ENCODE results near the gene FGF22.

DNA sequence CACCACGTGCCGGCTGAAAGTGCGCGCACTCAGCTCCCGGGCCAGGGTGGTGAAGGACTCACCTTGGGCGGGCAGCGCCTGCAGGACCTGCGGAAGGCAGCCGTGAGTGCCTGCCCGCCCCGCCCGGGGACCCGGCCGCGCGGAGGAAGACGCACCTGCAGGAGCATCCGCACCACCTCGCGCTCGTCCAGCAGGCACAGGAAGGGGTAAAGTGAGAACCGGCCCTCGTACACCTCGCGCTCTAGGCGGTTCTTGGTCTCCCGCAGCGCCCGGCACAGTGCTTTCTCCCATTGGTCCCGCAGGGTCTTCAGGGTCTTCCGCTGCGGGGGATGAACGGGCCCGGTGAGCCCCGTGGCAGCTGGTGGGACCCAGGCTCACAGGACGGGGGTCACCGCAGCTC lies 17.0 kb upstream of the FGF22 start:
- no peak for TF ChIP-seq POLR2AphosphoS5 (IDR thresholded peaks at IDR 0.05; ENCODE audit: low read length)
- TF ChIP-seq TAF1 (IDR thresholded peaks at IDR 0.05; ENCODE audit: borderline replicate concordance, low read depth, low read length) = no peak
- TF ChIP-seq, protein P1, sequence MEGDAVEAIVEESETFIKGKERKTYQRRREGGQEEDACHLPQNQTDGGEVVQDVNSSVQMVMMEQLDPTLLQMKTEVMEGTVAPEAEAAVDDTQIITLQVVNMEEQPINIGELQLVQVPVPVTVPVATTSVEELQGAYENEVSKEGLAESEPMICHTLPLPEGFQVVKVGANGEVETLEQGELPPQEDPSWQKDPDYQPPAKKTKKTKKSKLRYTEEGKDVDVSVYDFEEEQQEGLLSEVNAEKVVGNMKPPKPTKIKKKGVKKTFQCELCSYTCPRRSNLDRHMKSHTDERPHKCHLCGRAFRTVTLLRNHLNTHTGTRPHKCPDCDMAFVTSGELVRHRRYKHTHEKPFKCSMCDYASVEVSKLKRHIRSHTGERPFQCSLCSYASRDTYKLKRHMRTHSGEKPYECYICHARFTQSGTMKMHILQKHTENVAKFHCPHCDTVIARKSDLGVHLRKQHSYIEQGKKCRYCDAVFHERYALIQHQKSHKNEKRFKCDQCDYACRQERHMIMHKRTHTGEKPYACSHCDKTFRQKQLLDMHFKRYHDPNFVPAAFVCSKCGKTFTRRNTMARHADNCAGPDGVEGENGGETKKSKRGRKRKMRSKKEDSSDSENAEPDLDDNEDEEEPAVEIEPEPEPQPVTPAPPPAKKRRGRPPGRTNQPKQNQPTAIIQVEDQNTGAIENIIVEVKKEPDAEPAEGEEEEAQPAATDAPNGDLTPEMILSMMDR (IDR thresholded peaks at IDR 0.05 in 2 of 3, conservative IDR thresholded peaks at IDR 0.05 in 1 of 3; ENCODE audit: control insufficient read depth in 2 of 3, extremely low read depth in 1 of 3, insufficient read depth in 1 of 3, low read depth in 3 of 3, low read length in 3 of 3) = no peak
- no peak for TF ChIP-seq PAX5 (IDR thresholded peaks at IDR 0.05; ENCODE audit: borderline replicate concordance, low read depth, low read length)
- TF ChIP-seq ZNF24 (IDR thresholded peaks at IDR 0.05) = no peak
- no peak for TF ChIP-seq RAD51 (IDR thresholded peaks at IDR 0.05)
- TF ChIP-seq, protein P2, sequence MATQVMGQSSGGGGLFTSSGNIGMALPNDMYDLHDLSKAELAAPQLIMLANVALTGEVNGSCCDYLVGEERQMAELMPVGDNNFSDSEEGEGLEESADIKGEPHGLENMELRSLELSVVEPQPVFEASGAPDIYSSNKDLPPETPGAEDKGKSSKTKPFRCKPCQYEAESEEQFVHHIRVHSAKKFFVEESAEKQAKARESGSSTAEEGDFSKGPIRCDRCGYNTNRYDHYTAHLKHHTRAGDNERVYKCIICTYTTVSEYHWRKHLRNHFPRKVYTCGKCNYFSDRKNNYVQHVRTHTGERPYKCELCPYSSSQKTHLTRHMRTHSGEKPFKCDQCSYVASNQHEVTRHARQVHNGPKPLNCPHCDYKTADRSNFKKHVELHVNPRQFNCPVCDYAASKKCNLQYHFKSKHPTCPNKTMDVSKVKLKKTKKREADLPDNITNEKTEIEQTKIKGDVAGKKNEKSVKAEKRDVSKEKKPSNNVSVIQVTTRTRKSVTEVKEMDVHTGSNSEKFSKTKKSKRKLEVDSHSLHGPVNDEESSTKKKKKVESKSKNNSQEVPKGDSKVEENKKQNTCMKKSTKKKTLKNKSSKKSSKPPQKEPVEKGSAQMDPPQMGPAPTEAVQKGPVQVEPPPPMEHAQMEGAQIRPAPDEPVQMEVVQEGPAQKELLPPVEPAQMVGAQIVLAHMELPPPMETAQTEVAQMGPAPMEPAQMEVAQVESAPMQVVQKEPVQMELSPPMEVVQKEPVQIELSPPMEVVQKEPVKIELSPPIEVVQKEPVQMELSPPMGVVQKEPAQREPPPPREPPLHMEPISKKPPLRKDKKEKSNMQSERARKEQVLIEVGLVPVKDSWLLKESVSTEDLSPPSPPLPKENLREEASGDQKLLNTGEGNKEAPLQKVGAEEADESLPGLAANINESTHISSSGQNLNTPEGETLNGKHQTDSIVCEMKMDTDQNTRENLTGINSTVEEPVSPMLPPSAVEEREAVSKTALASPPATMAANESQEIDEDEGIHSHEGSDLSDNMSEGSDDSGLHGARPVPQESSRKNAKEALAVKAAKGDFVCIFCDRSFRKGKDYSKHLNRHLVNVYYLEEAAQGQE (IDR thresholded peaks at IDR 0.05; ENCODE audit: low read depth, low read length) = no peak
- TF ChIP-seq RB1 (IDR thresholded peaks at IDR 0.05; ENCODE audit: borderline replicate concordance) = no peak
- no peak for TF ChIP-seq RCOR1 (conservative IDR thresholded peaks at IDR 0.05; ENCODE audit: low read depth, low read length)
- no peak for TF ChIP-seq NBN (IDR thresholded peaks at IDR 0.05)
- TF ChIP-seq CHD4 (IDR thresholded peaks at IDR 0.05) = no peak
- no peak for TF ChIP-seq BHLHE40 (IDR thresholded peaks at IDR 0.05; ENCODE audit: borderline replicate concordance in 1 of 2, low read depth in 2 of 2, low read length in 1 of 2)
- TF ChIP-seq NFYA (IDR thresholded peaks at IDR 0.05; ENCODE audit: borderline replicate concordance, low read depth, low read length) = no peak

Measured in GM12878 (cell line).